GM13977 (cell line): Measurements from ENCODE around the gene SOD3.

Experiments used
- DNase-seq: peaks from one replicate; pipeline ENCODE4 v3.0.0; 2012; ENCODE audit warnings: low spot score
- in situ Hi-C: fragments of 300-500 bp; cut with MboI; formaldehyde crosslinking; loops from one replicate; pipeline ENCODE4 v1.12.0; 2022; ENCODE audit warnings: low sequenced_read_pairs, low pct_unique_long_range_greater_than_20kb, mixed read lengths, inconsistent platforms; ENCODE audit not compliant: unreplicated experiment
- TF ChIP-seq, protein P1 (sequence below): IDR thresholded peaks from 2 replicates; pipeline ENCODE4 v1.5.1; 2012; ENCODE audit warnings: mild to moderate bottlenecking, control low read depth; ENCODE audit not compliant: insufficient read depth; ENCODE audit errors: extremely low read depth, missing control alignments

SOD3 gene

GRCh38 chr4:24794051-24794450 is 1.3 kb upstream of the SOD3 start:
- in situ Hi-C loops: no loop called here
- TF ChIP-seq, protein P1, sequence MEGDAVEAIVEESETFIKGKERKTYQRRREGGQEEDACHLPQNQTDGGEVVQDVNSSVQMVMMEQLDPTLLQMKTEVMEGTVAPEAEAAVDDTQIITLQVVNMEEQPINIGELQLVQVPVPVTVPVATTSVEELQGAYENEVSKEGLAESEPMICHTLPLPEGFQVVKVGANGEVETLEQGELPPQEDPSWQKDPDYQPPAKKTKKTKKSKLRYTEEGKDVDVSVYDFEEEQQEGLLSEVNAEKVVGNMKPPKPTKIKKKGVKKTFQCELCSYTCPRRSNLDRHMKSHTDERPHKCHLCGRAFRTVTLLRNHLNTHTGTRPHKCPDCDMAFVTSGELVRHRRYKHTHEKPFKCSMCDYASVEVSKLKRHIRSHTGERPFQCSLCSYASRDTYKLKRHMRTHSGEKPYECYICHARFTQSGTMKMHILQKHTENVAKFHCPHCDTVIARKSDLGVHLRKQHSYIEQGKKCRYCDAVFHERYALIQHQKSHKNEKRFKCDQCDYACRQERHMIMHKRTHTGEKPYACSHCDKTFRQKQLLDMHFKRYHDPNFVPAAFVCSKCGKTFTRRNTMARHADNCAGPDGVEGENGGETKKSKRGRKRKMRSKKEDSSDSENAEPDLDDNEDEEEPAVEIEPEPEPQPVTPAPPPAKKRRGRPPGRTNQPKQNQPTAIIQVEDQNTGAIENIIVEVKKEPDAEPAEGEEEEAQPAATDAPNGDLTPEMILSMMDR: no peak
- DNase-seq: no peak

DNA sequence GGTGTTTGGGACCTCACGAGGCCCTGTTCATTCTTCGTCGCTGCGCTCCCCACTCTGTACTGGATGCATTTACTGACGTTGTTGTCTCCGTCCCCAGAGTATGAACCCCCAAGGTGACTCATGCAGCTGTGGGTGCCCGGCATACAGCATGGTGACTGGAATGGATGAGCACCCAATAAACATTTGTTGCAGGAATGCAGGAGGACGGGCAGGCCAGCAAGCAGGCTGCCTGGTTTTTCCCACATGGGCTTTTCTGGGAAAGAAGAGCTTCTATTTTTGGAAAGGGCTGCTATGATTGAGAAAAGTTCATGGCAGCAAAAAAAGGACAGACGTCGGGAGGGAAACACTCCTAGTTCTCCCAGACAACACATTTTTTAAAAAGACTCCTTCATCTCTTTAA is 893 bp upstream of the SOD3 start:
- TF ChIP-seq, protein P1: no peak
- no peak for DNase-seq
- in situ Hi-C loops: no loop called here

DNA sequence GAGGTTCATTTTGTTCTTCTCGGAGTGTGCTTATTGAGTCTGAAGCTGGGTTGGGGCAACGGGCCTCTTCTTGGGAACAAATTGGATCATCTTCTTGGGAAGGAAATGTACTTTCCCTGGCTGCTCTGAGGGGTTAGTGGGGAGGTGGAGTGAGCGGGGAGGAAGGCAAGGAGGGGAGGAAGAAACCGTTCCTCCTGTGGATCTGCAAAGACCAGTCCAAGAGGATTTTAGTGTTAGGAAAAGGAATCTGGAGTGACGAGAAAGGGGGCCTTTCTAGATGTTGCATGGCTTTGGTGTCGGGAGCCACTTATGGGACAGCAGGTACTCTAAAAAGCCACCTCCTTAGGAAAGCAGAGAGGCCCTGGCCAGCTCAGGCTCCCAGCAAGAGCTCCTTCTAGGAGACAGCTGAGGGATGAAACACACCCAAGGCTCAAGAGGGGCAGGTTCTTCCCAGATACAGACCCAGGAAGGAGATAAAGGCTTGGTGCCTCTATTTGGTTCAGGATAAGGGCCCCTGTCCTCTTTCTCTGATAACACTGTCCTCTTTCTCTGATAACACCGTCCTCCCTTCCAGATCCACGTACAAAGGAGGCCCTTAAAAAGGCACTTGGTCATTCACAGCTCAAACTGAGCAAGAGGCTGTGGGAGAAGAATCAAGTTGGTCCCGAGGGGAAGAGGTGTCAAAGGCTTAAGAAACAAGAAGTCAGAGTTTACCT is 451 bp downstream of the SOD3 start:
- TF ChIP-seq, protein P1: no peak
- in situ Hi-C loops: no loop called here
- no peak for DNase-seq

- TF ChIP-seq, protein P1: no peak
- DNase-seq: no peak
- in situ Hi-C loops: no loop called here
These were observed 1.2 kb downstream of the SOD3 start for GRCh38 chr4:24796620-24797019.

DNA sequence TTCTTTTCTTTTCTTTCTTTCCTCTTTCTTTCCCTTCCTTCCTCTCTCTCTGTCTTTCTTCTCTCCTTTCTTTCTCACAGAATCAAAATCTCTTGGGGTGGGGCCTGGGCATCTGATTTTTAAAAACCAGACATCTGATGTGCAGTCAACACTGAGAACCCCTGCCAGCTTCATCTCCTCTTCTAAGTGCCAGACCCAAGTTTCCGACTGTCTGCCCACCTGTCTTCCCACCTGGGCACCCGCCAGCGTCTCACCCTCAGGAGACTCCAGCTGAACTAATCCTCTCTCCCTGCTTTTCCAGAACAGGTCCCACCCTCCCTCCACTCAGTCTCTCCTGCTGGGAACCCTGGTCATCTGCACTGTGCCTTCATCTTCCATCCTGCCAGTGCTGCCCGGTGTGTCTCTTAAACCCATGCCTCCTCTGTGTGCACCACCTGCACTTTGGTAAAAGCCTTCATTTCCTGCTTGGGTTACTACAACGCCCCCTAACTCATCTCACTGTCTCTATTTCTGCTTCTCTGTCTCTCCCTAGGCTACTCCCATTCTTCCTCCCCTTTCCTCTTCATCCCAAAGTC is 2.8 kb downstream of the SOD3 start:
- in situ Hi-C loops: no loop called here
- no peak for DNase-seq
- TF ChIP-seq, protein P1: no peak

DNA sequence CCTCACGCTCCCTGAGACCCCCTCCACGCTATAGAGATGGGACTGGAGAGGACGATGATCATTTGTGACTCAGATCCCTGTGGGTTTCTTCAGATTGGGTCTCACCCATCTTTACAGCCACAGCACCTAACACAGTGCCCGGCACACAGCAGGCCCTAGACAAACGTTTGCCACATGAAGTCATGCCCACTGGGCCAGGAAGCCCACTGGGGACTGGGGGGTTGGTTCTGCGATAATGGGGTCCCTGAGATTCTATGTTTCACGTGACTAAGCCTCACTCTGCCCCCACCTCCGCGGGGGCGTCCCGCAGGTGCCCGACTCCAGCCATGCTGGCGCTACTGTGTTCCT is 3.8 kb downstream of the SOD3 start:
- no peak for DNase-seq
- in situ Hi-C loops: no loop called here

More for the DNA sequence above, 3.8 kb downstream of the SOD3 start:
- TF ChIP-seq, protein P1: no peak
